A549 (cell line): ENCODE results near the gene MEN1. TPM values are rescaled to one million over a fixed set of nuclear protein-coding genes. Genes with fewer than 3 reads are reported as not detected.

ENCODE experiments used
- ATAC-seq, 2 experiments: fragments of 200-7000 bp in 1 of 2; fragments of >200 bp in 1 of 2; cut with Nextera tagmentation in 1 of 2; cut with Tn5 transposase in 1 of 2; 3 replicates each; pipeline versions ENCODE4 v1.8.0 to v1.9.1; 2018 to 2020; ENCODE audit warnings: mild to moderate bottlenecking in 1 of 2, moderate library complexity in 1 of 2
- CTCF ChIA-PET: fragments of 300-600 bp; sonication (Branson Sonifier 250); formaldehyde crosslinking; extraction: SDS; loops from one replicate; lab custom pipeline; 2021; ENCODE audit warnings: antibody characterized with exemption, inconsistent platforms; lab: Yijun Ruan, JAX
- POLR2A ChIA-PET: fragments of 350-600 bp; formaldehyde crosslinking; extraction: SDS; loops from one replicate; lab custom pipeline; 2021; ENCODE audit warnings: antibody characterized with exemption, inconsistent platforms; lab: Yijun Ruan, JAX
- DNase-seq, 2 experiments: peaks; one replicate each; pipeline versions ENCODE4 v3.0.0 to v3.0.0-alpha.2; 2011 to 2016; ENCODE audit warnings: low read depth in 1 of 2, low spot score in 1 of 2
- FAIRE-seq: peaks from 2 replicates; lab custom pipeline; 2011; peaks lifted over from hg19 to GRCh38; lab: Jason Lieb, UNC
- H3K27ac ChIP-seq, 2 experiments: fragments of >200 bp; sonication (Bioruptor Twin); formaldehyde crosslinking; 3 replicates each; pipeline ENCODE4 v1.5.1; 2016 to 2017
- H3K4me1 ChIP-seq: fragments of >200 bp; sonication (Bioruptor Twin); formaldehyde crosslinking; 3 replicates; pipeline ENCODE4 v1.6.1; 2016
- H3K4me2 ChIP-seq: fragments of >200 bp; sonication (Bioruptor Twin); formaldehyde crosslinking; 3 replicates; pipeline ENCODE4 v1.6.1; 2016
- H3K4me3 ChIP-seq: fragments of >200 bp; sonication (Bioruptor Twin); formaldehyde crosslinking; 3 replicates; pipeline ENCODE4 v1.5.1; 2016
- H3K9me3 ChIP-seq: fragments of >200 bp; sonication (Bioruptor Twin); formaldehyde crosslinking; 3 replicates; pipeline ENCODE4 v1.6.1; 2016
- BHLHE40 ChIP-seq: IDR thresholded peaks from 2 replicates; pipeline ENCODE4 v1.6.1; 2012; ENCODE audit warnings: low read depth, low read length, inconsistent platforms
- CHD4 ChIP-seq: fragments of 200-600 bp; sonication (generic); IDR thresholded peaks from 2 replicates; pipeline ENCODE4 v1.6.1; 2016; ENCODE audit warnings: antibody characterized with exemption, mild to moderate bottlenecking, borderline replicate concordance
- EP300 ChIP-seq, 2 experiments: fragments of >200 bp; sonication (Bioruptor Twin); formaldehyde crosslinking; IDR thresholded peaks; 2 replicates in 1 of 2; 3 replicates in 1 of 2; pipeline ENCODE4 v1.6.1; 2016 to 2017
- ESRRA ChIP-seq: fragments of 150-350 bp; IDR thresholded peaks from 2 replicates; pipeline ENCODE4 v1.6.1; 2014; ENCODE audit warnings: mild to moderate bottlenecking, low read length, borderline replicate concordance
- FOSL2 ChIP-seq, 2 experiments: fragments of 450-650 bp in 1 of 2; fragments of >200 bp in 1 of 2; sonication (Bioruptor Twin) in 1 of 2; formaldehyde crosslinking; IDR thresholded peaks; 2 replicates each; pipeline versions ENCODE4 v1.5.0 to v1.6.1; 2016 to 2020; ENCODE audit warnings: mild to moderate bottlenecking in 1 of 2, moderate library complexity in 1 of 2
- HOXB5 ChIP-seq: fragments of 250-450 bp; sonication (Bioruptor Pico); IDR thresholded peaks from 2 replicates; pipeline ENCODE4 v1.5.0; 2020; ENCODE audit warnings: mild to moderate bottlenecking, moderate library complexity
- JUNB ChIP-seq: fragments of >200 bp; sonication (Bioruptor Twin); formaldehyde crosslinking; IDR thresholded peaks from 2 replicates; pipeline ENCODE4 v1.6.1; 2016
- KDM1A ChIP-seq: fragments of 200-600 bp; sonication (generic); IDR thresholded peaks from 2 replicates; pipeline ENCODE4 v1.6.1; 2016; ENCODE audit warnings: low read depth, mild to moderate bottlenecking
- NFE2L2 ChIP-seq: fragments of 150-350 bp; conservative IDR thresholded peaks from 2 replicates; pipeline ENCODE4 v1.6.1; 2014; ENCODE audit warnings: low read length
- PHF8 ChIP-seq: fragments of 200-600 bp; sonication (generic); IDR thresholded peaks from 2 replicates; pipeline ENCODE4 v1.6.1; 2016; ENCODE audit warnings: low read depth, mild to moderate bottlenecking, antibody characterized with exemption, moderate library complexity, borderline replicate concordance
- POLR2AphosphoS2 ChIP-seq: conservative IDR thresholded peaks from 2 replicates; pipeline ENCODE4 v1.6.1; 2012; ENCODE audit warnings: low read length, improper control_type of control experiment, inconsistent platforms
- RAD21 ChIP-seq, 2 experiments: fragments of >200 bp in 1 of 2; sonication (Bioruptor Twin) in 1 of 2; formaldehyde crosslinking in 1 of 2; IDR thresholded peaks in 1 of 2; conservative IDR thresholded peaks in 1 of 2; 2 replicates in 1 of 2; 3 replicates in 1 of 2; pipeline ENCODE4 v1.6.1; 2012 to 2018; ENCODE audit warnings: inconsistent platforms in 1 of 2
- RFX5 ChIP-seq: fragments of 450-650 bp; IDR thresholded peaks from 2 replicates; pipeline ENCODE4 v1.7.1; 2014; ENCODE audit warnings: antibody characterized with exemption, mild to moderate bottlenecking, moderate library complexity
- USF2 ChIP-seq: fragments of 450-650 bp; IDR thresholded peaks from 2 replicates; pipeline ENCODE4 v1.6.1; 2014; ENCODE audit warnings: antibody characterized with exemption
- ZNF302 ChIP-seq: fragments of 250-450 bp; sonication (Bioruptor Pico); IDR thresholded peaks from 2 replicates; pipeline ENCODE4 v1.9.0; 2021; ENCODE audit warnings: inconsistent platforms, mild to moderate bottlenecking, moderate library complexity
- ZSCAN20 ChIP-seq: fragments of 250-450 bp; sonication (Bioruptor Pico); IDR thresholded peaks from 2 replicates; pipeline ENCODE4 v1.8.0; 2022; ENCODE audit warnings: mild to moderate bottlenecking, moderate library complexity
- WGBS: methylation state at CpG from one replicate; pipeline ENCODE4 v1.1.6; 2017; ENCODE audit errors: missing lambda C conversion rate; 5-methylcytosine and 5-hydroxymethylcytosine counted together
- polyA plus RNA-seq, 4 experiments: library from polyadenylated mRNA; depleted of rRNA in 3 of 4; stranded (reverse); fragments of >200 nt; fragmentation: RNase III in 1 of 4; extraction: RNeasy Plus Mini Kit Qiagen cat#74134 plus additional on column Dnase treatment in 1 of 4; gene quantifications; 2 replicates in 3 of 4; 3 replicates in 1 of 4; pipeline ENCODE4 v1.2.3, GENCODE V29; 2011 to 2017
- TF ChIP-seq, protein P1 (sequence below): fragments of >200 bp; sonication (Bioruptor Twin); formaldehyde crosslinking; IDR thresholded peaks from 3 replicates; pipeline ENCODE4 v1.5.1; 2016
- TF ChIP-seq, protein P2 (sequence below): IDR thresholded peaks from 2 replicates; pipeline ENCODE4 v1.6.1; 2012
- TF ChIP-seq, protein P3 (sequence below): fragments of >200 bp; sonication (Bioruptor Twin); formaldehyde crosslinking; IDR thresholded peaks from 2 replicates; pipeline ENCODE4 v1.6.1; 2016
- TF ChIP-seq, protein P4 (sequence below): fragments of 200-600 bp; sonication (generic); IDR thresholded peaks from 2 replicates; pipeline ENCODE4 v1.6.1; 2016; ENCODE audit warnings: antibody characterized with exemption, mild to moderate bottlenecking, moderate library complexity

The MEN1 gene
- polyA plus RNA-seq, 2 of the 4 experiments (the other 2 are of a cell fraction): 17.0 to 34.7 TPM

- CTCF ChIA-PET: interaction anchor here (0.7 to 7.1 kb wide), 5 partner anchors 12 to 21 kb away, joined by 3 to 73 read pairs (median 4); partner anchors contain the start of genes RASGRP2 and SF1
- POLR2A ChIA-PET: no interaction called here
- Histone ChIP-seq H3K4me2 (no peak overlapping the region), H3K9me3 (no peaks in the 10 kb centered on the region), H3K27ac (no peak overlapping the region), H3K4me3 (no peak overlapping the region), H3K4me1 (peaks cover 5% of the 10 kb centered on the region; the same call in 1 of the 3 replicates)
- no peak for FAIRE-seq
- TF ChIP-seq EP300 (IDR thresholded peaks at IDR 0.05) (no peak), PHF8 (no peak), ZNF302 (CRISPR knock-in tag) (no peak), ESRRA (no peak), ZSCAN20 (CRISPR knock-in tag) (no peak), BHLHE40 (no peak), HOXB5 (CRISPR knock-in tag) (no peak), KDM1A (no peak), FOSL2 (IDR thresholded peaks at IDR 0.05) (no peak), FOSL2 (CRISPR knock-in tag; IDR thresholded peaks at IDR 0.05) (no peak), RFX5 (no peak), CHD4 (no peak), JUNB (no peak), POLR2AphosphoS2 (no peak), USF2 (no peak), NFE2L2 (no peak), RAD21 (conservative IDR thresholded peaks at IDR 0.05 in 1 of 2, IDR thresholded peaks at IDR 0.05 in 1 of 2) (no peak)
- TF ChIP-seq, protein P1, sequence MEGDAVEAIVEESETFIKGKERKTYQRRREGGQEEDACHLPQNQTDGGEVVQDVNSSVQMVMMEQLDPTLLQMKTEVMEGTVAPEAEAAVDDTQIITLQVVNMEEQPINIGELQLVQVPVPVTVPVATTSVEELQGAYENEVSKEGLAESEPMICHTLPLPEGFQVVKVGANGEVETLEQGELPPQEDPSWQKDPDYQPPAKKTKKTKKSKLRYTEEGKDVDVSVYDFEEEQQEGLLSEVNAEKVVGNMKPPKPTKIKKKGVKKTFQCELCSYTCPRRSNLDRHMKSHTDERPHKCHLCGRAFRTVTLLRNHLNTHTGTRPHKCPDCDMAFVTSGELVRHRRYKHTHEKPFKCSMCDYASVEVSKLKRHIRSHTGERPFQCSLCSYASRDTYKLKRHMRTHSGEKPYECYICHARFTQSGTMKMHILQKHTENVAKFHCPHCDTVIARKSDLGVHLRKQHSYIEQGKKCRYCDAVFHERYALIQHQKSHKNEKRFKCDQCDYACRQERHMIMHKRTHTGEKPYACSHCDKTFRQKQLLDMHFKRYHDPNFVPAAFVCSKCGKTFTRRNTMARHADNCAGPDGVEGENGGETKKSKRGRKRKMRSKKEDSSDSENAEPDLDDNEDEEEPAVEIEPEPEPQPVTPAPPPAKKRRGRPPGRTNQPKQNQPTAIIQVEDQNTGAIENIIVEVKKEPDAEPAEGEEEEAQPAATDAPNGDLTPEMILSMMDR: no peak
- TF ChIP-seq, protein P2, sequence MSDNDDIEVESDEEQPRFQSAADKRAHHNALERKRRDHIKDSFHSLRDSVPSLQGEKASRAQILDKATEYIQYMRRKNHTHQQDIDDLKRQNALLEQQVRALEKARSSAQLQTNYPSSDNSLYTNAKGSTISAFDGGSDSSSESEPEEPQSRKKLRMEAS: no peak
- TF ChIP-seq, protein P3, sequence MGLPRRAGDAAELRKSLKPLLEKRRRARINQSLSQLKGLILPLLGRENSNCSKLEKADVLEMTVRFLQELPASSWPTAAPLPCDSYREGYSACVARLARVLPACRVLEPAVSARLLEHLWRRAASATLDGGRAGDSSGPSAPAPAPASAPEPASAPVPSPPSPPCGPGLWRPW: no peak
- TF ChIP-seq, protein P4, sequence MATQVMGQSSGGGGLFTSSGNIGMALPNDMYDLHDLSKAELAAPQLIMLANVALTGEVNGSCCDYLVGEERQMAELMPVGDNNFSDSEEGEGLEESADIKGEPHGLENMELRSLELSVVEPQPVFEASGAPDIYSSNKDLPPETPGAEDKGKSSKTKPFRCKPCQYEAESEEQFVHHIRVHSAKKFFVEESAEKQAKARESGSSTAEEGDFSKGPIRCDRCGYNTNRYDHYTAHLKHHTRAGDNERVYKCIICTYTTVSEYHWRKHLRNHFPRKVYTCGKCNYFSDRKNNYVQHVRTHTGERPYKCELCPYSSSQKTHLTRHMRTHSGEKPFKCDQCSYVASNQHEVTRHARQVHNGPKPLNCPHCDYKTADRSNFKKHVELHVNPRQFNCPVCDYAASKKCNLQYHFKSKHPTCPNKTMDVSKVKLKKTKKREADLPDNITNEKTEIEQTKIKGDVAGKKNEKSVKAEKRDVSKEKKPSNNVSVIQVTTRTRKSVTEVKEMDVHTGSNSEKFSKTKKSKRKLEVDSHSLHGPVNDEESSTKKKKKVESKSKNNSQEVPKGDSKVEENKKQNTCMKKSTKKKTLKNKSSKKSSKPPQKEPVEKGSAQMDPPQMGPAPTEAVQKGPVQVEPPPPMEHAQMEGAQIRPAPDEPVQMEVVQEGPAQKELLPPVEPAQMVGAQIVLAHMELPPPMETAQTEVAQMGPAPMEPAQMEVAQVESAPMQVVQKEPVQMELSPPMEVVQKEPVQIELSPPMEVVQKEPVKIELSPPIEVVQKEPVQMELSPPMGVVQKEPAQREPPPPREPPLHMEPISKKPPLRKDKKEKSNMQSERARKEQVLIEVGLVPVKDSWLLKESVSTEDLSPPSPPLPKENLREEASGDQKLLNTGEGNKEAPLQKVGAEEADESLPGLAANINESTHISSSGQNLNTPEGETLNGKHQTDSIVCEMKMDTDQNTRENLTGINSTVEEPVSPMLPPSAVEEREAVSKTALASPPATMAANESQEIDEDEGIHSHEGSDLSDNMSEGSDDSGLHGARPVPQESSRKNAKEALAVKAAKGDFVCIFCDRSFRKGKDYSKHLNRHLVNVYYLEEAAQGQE: no peak
- no peak for ATAC-seq
- 94% methylated on average over 8 of the region's 8 CpGs for WGBS
- DNase-seq: no peak
Measured at GRCh38 chr11:64764753-64765152, 45.6 kb downstream of the MEN1 start.
